ENCODE measurements around the gene BLOC1S3.
A peak's percentile ranks its signal among the peaks of the same experiment; 100 is the strongest.

BLOC1S3 gene

GRCh38 chr19:45146741-45147205 lies 31.8 kb upstream of the BLOC1S3 start:
- no peak for DNase-seq

GRCh38 chr19:45147835-45148676 lies 30.5 kb upstream of the BLOC1S3 start:
- no peak for DNase-seq

GRCh38 chr19:45149129-45149528 lies 29.5 kb upstream of the BLOC1S3 start:
- DNase-seq, result no peak

- DNase-seq, result no peak
Observed at GRCh38 chr19:45150180-45150579, 28.4 kb upstream of the BLOC1S3 start.

GRCh38 chr19:45150751-45151281 lies 27.8 kb upstream of the BLOC1S3 start:
- no peak for DNase-seq

GRCh38 chr19:45151320-45151719 lies 27.3 kb upstream of the BLOC1S3 start:
- no peak for DNase-seq

GRCh38 chr19:45151821-45152503 lies 26.6 kb upstream of the BLOC1S3 start:
- DNase-seq, result no peak

- DNase-seq, result no peak
Observed at GRCh38 chr19:45152504-45153338, 25.9 kb upstream of the BLOC1S3 start.

GRCh38 chr19:45153339-45154063 lies 25.1 kb upstream of the BLOC1S3 start:
- DNase-seq, result no peak

- no peak for DNase-seq
Observed at GRCh38 chr19:45154064-45154827, 24.3 kb upstream of the BLOC1S3 start.

- no peak for DNase-seq
Observed at GRCh38 chr19:45156011-45156630, 22.5 kb upstream of the BLOC1S3 start.

GRCh38 chr19:45156751-45157150 lies 21.8 kb upstream of the BLOC1S3 start:
- DNase-seq, result no peak

GRCh38 chr19:45158503-45159209 lies 19.9 kb upstream of the BLOC1S3 start:
- DNase-seq, result no peak

GRCh38 chr19:45159210-45159970 lies 19.2 kb upstream of the BLOC1S3 start:
- no peak for DNase-seq

GRCh38 chr19:45159971-45160324 lies 18.6 kb upstream of the BLOC1S3 start:
- no peak for DNase-seq

- DNase-seq, result no peak
Observed at GRCh38 chr19:45160870-45161737, 17.5 kb upstream of the BLOC1S3 start, which contains the start of gene NKPD1. Gene NKPD1 (minus strand): TSS chr19:45160982. CDS start chr19:45160150, 832 bp downstream.

GRCh38 chr19:45161738-45162607 lies 16.6 kb upstream of the BLOC1S3 start:
- peak in 1 of 2 experiments; percentile 18 for DNase-seq
